ENCODE results near the gene NOS2.

GRCh38 chr17:27802033-27802432 lies 1.7 kb upstream of the NOS2 start:
- no peak for TF ChIP-seq POLR2A (IDR thresholded peaks at IDR 0.05; ENCODE audit: low read depth, low read length)
- no peak for TF ChIP-seq POLR2AphosphoS5 (IDR thresholded peaks at IDR 0.05; ENCODE audit: low read depth, low read length)
- no peak for TF ChIP-seq TAF1 (IDR thresholded peaks at IDR 0.05; ENCODE audit: low read depth, low read length)
- no peak for TF ChIP-seq SPI1 (IDR thresholded peaks at IDR 0.05; ENCODE audit: low read depth, low read length)
- no peak for TF ChIP-seq POU2F2 (IDR thresholded peaks at IDR 0.05; ENCODE audit: low read depth, low read length)
